Astrocyte (in vitro differentiated cells and primary cell): ENCODE data around the gene PRG2.
"Not testable (repeated sequence)": the region's sequence is repeated elsewhere in the genome, so short reads cannot be mapped to it uniquely, and the experiment has no call there.

Source experiments
- CTCF ChIP-seq: IDR thresholded peaks from 2 replicates; pipeline ENCODE4 v1.5.1; 2011; ENCODE audit warnings: low read depth, mild to moderate bottlenecking, inconsistent platforms, low read length, moderate library complexity; ENCODE audit not compliant: insufficient read depth
- EZH2 ChIP-seq: IDR thresholded peaks from 2 replicates; pipeline ENCODE4 v1.6.1; 2012; ENCODE audit warnings: mild to moderate bottlenecking, low read length, inconsistent platforms; ENCODE audit not compliant: insufficient read depth

GRCh38 chr11:57403003-57403801, 12.8 kb upstream of the PRG2 start:
- TF ChIP-seq CTCF, EZH2: not testable (repeated sequence)
